AG09319 (cell line): ENCODE data around the gene IL17C.

Experiments used
- DNase-seq: peaks from one replicate; pipeline ENCODE4 v3.0.0-alpha.2; 2010; ENCODE audit warnings: low read depth; ENCODE audit errors: extremely low read depth
- TF ChIP-seq, protein P1 (sequence below): IDR thresholded peaks from 2 replicates; pipeline ENCODE4 v1.5.1; 2011; ENCODE audit warnings: low read depth, mild to moderate bottlenecking, inconsistent platforms, low read length, moderate library complexity

IL17C gene

DNA sequence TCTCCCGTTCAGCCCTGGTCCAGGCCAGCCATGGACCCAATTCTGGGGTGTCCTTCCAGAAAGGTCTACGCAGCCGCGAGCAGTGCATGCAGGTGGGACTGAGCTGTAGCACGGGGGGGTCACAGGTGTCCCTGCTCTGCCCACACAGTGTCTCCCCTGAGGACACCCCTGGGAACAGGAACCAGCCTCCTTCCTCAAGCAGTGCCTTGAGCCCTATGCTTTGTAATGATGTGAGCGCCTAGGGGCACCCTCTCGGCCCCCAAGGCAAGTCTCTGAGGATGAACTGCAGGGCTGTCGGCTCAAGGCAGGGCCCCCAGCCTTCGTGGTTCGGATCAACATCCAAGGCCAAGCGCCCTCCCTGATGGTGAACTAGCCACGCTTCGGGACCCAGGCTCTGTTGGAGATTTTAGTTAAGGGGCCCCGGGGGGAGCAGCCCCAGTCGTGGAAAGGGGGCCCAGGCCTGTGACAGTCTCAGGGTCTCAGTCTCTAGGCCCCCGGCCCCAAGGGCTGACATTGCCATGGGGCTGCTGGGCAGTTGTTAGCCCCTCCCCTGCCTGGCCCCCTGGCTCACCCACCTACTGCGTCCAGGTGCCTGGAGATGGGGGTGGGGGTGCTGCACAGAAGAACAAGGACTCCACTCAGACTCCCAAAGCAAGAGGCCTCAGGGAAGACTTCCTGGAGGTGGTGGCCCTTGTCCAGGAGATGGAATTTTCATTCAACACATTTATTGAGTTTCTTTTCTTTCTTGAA is 2.3 kb downstream of the IL17C start:
- no peak for DNase-seq
- TF ChIP-seq, protein P1, sequence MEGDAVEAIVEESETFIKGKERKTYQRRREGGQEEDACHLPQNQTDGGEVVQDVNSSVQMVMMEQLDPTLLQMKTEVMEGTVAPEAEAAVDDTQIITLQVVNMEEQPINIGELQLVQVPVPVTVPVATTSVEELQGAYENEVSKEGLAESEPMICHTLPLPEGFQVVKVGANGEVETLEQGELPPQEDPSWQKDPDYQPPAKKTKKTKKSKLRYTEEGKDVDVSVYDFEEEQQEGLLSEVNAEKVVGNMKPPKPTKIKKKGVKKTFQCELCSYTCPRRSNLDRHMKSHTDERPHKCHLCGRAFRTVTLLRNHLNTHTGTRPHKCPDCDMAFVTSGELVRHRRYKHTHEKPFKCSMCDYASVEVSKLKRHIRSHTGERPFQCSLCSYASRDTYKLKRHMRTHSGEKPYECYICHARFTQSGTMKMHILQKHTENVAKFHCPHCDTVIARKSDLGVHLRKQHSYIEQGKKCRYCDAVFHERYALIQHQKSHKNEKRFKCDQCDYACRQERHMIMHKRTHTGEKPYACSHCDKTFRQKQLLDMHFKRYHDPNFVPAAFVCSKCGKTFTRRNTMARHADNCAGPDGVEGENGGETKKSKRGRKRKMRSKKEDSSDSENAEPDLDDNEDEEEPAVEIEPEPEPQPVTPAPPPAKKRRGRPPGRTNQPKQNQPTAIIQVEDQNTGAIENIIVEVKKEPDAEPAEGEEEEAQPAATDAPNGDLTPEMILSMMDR = no peak

DNA sequence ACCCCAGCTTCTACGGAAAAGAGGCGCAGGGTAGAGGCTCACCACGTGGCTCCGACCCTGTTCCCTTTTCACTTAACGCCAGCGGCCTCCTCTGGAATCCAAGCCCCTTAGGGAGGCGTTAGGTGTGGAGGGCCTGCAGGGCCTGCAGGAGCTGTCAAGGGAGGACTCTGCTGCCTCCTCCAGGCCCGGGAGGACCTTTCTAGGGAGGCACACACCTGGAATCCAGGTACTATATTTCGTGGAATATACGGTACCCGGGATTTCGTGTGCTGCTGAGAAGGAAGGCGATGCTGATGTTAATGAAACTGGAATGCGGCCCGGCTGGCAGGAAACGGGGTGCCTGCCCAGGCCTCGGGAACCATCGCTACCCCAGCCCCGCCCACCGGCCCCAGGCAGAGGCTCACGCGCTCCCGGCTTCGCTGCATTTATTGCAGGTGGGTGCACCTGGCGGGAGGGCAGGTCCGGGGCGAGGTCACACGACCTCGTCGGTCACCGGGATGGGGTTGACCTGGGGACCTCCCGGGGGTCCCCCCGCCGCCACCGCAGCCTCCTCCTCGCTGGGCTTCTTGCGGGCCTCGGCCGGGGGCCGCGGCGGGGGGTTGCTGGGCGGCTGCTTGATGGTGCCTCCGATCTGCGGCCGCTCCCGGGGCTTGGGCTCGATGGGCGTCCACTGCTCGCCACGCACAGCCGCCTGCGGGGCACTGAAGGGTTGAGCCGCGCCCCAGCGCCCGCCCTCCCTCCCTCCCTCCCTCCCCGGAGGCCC is 4.7 kb downstream of the IL17C start:
- TF ChIP-seq, protein P1 = no peak
- no peak for DNase-seq

GRCh38 chr16:88643644-88643932 is 5.2 kb downstream of the IL17C start:
- TF ChIP-seq, protein P1 = no peak
- DNase-seq = no peak

- TF ChIP-seq, protein P1 = no peak
- no peak for DNase-seq
Measured at GRCh38 chr16:88645455-88645854, 7.1 kb downstream of the IL17C start.

DNA sequence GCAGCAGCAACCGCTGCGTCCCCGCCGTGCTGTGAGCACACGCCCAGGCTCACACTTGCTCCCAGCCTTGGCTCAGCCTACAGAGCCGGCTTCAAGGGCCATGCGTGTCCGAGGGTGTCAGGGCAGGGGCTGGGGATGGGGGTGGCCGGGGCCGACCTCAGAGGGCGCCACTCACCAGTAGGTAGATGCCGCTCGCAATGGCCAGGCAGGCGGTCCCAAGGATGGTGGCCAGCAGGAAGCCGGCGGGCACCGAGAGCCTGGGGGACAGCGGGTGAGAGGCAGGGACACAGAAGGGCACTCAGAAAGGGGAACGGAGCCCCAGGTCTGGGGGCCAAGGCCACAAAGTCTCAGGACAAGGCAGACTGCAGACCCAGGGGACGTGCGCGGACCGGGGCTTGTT is 7.6 kb downstream of the IL17C start:
- TF ChIP-seq, protein P1 = no peak
- DNase-seq = no peak

DNA sequence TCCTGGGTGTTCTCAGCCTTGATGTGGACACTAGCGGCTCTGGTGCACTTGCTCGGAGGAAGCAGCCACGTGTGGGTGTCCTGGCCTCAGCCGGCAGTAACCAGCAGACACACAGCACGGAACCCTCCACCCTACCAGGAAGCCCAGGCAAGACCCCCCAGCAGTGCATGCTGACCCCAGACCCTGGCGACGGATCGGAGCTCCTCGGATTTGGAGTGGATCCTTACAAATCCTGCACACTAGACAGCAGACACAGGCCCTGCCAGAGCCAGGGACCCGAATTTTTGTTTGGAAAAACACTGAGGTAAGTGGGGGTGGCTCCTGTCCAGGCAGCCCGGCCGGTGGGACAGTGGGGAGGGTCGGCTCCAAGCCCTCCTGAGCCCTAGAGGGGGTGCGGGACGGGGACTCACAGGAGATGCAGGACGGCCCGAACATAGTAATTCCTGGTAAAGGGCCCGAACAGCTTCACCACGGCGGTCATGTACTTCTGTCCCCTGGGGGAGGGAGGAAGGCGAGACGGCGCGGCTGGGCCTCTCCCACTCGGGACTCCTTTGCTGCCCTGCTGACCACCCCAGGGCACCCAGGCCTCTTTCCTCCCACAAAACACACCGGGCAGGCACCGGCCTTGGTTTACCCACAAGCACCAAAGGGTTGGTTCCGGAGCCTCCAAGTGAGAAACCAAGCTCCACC is 8.1 kb downstream of the IL17C start:
- TF ChIP-seq, protein P1 = no peak
- DNase-seq = no peak
